B cell (primary cell): Measurements from ENCODE around the gene C19orf18.

ENCODE experiments used
- CTCF ChIP-seq: fragments of 200-600 bp; IDR thresholded peaks from one replicate; pipeline ENCODE4 v1.8.0; 2022; ENCODE audit warnings: antibody characterized with exemption, mild to moderate bottlenecking
- EZH2 ChIP-seq: IDR thresholded peaks from 2 replicates; pipeline ENCODE4 v1.6.1; 2012; ENCODE audit warnings: borderline replicate concordance, low read depth, mild to moderate bottlenecking, moderate library complexity, low read length; ENCODE audit not compliant: insufficient read depth, poor library complexity, severe bottlenecking

DNA sequence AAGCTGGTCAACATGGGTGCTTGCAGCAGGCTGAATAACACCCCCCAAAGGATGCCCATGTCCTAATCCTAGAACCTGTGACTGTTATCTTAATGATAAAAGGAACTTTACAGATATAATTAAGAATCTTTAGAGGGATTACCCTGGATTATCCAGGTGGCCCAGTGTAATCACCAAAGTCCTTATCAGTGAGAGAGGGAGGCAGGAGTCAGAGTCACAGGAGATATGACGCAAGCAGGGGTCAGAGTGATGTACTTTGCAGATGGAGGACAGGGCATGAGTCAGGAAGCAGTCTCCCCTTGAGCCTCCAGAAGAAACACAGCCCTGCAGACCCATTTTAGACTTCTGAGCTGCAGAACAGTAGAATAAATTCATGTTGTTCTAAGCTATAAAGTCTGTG lies 18.5 kb upstream of the C19orf18 start:
- no peak for TF ChIP-seq CTCF
- no peak for TF ChIP-seq EZH2
